NB4 (cell line): ENCODE data around the gene LAMTOR5.

Experiments used
- CTCF ChIP-seq: IDR thresholded peaks from one replicate; pipeline ENCODE4 v1.5.1; 2012; ENCODE audit warnings: low read depth, low read length
- POLR2A ChIP-seq: IDR thresholded peaks from 2 replicates; pipeline ENCODE4 v1.6.1; 2011; ENCODE audit warnings: mild to moderate bottlenecking; ENCODE audit not compliant: insufficient read length; ENCODE audit errors: extremely low read depth

GRCh38 chr1:110380672-110381283 lies 26.7 kb downstream of the LAMTOR5 start:
- TF ChIP-seq CTCF = no peak
- no peak for TF ChIP-seq POLR2A
